Natural killer cell (primary cell): ENCODE results near the gene BCL2L12. TPM values are rescaled to one million over a fixed set of nuclear protein-coding genes. Genes with fewer than 3 reads are reported as not detected.

Source experiments
- ATAC-seq, 3 donors: fragments of 150-1000 bp in 2 of 3; fragments of 200-7000 bp in 1 of 3; cut with Tn5 transposase; 1 replicate in 1 of 3; 2 replicates in 2 of 3; pipeline ENCODE4 v1.10.0; 2021; ENCODE audit warnings: mild to moderate bottlenecking in 2 of 3, moderate library complexity in 2 of 3
- DNase-seq, 2 donors: peaks; one replicate each; pipeline versions ENCODE4 v3.0.0 to v3.0.0-alpha.2; 2013 to 2021; ENCODE audit warnings: mixed read lengths in 1 of 2
- H3K27ac ChIP-seq: one replicate; pipeline ENCODE4 v1.5.1; 2013; ENCODE audit warnings: mild to moderate bottlenecking, low read length
- H3K27me3 ChIP-seq: one replicate; pipeline ENCODE4 v1.6.1; 2013; ENCODE audit warnings: low read length; ENCODE audit not compliant: control insufficient read depth, insufficient read depth
- H3K36me3 ChIP-seq: one replicate; pipeline ENCODE4 v1.6.1; 2013; ENCODE audit warnings: low read length; ENCODE audit not compliant: control insufficient read depth, insufficient read depth
- H3K4me1 ChIP-seq: one replicate; pipeline ENCODE4 v1.6.1; 2013; ENCODE audit warnings: low read length; ENCODE audit not compliant: control insufficient read depth, insufficient read depth
- H3K4me3 ChIP-seq: one replicate; pipeline ENCODE4 v1.5.1; 2013; ENCODE audit warnings: low read length
- H3K9me3 ChIP-seq: one replicate; pipeline ENCODE4 v1.6.1; 2013; ENCODE audit warnings: low read length; ENCODE audit not compliant: control insufficient read depth, insufficient read depth
- H3K27ac Mint-ChIP-seq, 2 donors: one replicate each; pipeline ENCODE4 v1.8.0; 2022; ENCODE audit warnings: mild to moderate bottlenecking in 2 of 2, mixed read lengths in 2 of 2, moderate library complexity in 1 of 2
- H3K27me3 Mint-ChIP-seq, 2 donors: one replicate each; pipeline ENCODE4 v1.8.0; 2022; ENCODE audit warnings: low read depth in 2 of 2, mixed read lengths in 2 of 2
- H3K36me3 Mint-ChIP-seq: one replicate; pipeline ENCODE4 v1.8.0; 2022; ENCODE audit warnings: mixed read lengths
- H3K4me1 Mint-ChIP-seq, 2 donors: one replicate each; pipeline ENCODE4 v1.8.0; 2022; ENCODE audit warnings: mixed read lengths in 2 of 2
- H3K4me3 Mint-ChIP-seq: one replicate; pipeline ENCODE4 v1.8.0; 2022; ENCODE audit warnings: mild to moderate bottlenecking, moderate library complexity, mixed read lengths
- H3K9me3 Mint-ChIP-seq, 2 donors: one replicate each; pipeline ENCODE4 v1.8.0; 2022; ENCODE audit warnings: mixed read lengths in 2 of 2
- CTCF ChIP-seq: fragments of 200-600 bp; IDR thresholded peaks from one replicate; pipeline ENCODE4 v1.8.0; 2022; ENCODE audit warnings: antibody characterized with exemption
- WGBS: methylation state at CpG from one replicate; pipeline ENCODE4 v1.1.7; 2013; ENCODE audit warnings: missing lambda C conversion rate; ENCODE audit not compliant: insufficient coverage; 5-methylcytosine and 5-hydroxymethylcytosine counted together
- intact Hi-C: fragments of 100-400 bp; cut with micrococcal nuclease; formaldehyde crosslinking; loops from one replicate; pipeline ENCODE4 v1.14.2; 2022
- total RNA-seq, 4 donors: library from RNA; stranded (reverse); fragments of 120-200 nt in 1 of 4; gene quantifications; one replicate each; pipeline versions ENCODE4 v1.2.3 to v1.2.4, GENCODE V29; 2013 to 2022

Gene BCL2L12
- total RNA-seq, 3 donors from 2014 or later (not counting 1 experiment from before 2014, with no cell fraction given): 15.6 to 34.6 (median 22.3) TPM

GRCh38 chr19:49672131-49672919 lies 6.6 kb downstream of the BCL2L12 start:
- Mint-ChIP-seq H3K27me3 (no peaks in the 10 kb centered on the region), H3K27ac (peak overlapping the region in 1 of 2 donors; percentile 79), H3K4me1 (peaks cover 20 to 29% of the 10 kb centered on the region in 2 donors), H3K9me3 (no peaks in the 10 kb centered on the region), H3K4me3 (peak overlapping the region; percentile 30), H3K36me3 (no peaks in the 10 kb centered on the region)
- H3K4me1 ChIP-seq: peaks cover 18% of the 10 kb centered on the region
- H3K9me3 ChIP-seq: no peaks in the 10 kb centered on the region
- H3K27me3 ChIP-seq: no peaks in the 10 kb centered on the region
- H3K36me3 ChIP-seq: no peaks in the 10 kb centered on the region
- DNase-seq (peak; percentile 70 to 86), ATAC-seq (no peak)
- H3K4me3 ChIP-seq: no peak overlapping the region
- H3K27ac ChIP-seq: no peak overlapping the region
- 39% methylated on average over 28 of the region's 28 CpGs for WGBS
- intact Hi-C loops: no loop called here
- peak; percentile 87 for TF ChIP-seq CTCF

DNA sequence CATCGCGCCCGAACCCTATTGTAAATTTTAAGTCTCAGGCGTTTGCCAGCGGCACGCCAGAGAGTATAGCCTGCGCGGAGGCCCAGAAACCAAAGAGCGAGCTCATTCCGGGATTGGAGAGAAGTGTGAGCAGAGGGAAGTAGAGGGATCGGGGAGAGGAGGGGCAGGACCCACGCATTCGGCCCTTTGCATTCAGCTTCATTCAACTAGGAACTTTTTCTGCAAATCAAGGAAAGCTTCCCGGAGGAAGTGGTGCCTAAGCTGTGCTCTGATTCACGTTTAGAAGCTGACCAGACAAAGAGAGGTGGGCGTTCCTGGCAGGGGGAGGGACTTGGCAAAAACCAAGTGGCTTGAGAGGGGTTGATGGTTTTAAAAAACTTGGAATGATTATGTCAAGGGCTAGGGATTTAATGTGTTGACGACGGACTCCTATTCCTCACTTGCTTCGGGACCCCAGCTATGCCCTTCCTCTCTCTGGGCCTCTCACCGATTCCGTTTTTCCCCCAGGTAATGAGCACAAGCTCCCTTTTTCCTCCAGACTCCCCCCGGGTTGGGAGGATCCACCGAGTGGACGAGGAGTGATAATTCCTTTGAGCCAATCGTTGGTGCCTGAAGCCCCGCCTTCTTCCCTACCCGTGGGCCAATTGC lies 10.5 kb downstream of the BCL2L12 start:
- Histone ChIP-seq H3K36me3 (peaks cover 5% of the 10 kb centered on the region), H3K27ac (peak overlapping the region; percentile 93), H3K4me1 (peaks cover 46% of the 10 kb centered on the region), H3K27me3 (no peaks in the 10 kb centered on the region), H3K4me3 (peak overlapping the region; percentile 44), H3K9me3 (no peaks in the 10 kb centered on the region)
- no peak for DNase-seq
- no peak for TF ChIP-seq CTCF
- H3K9me3 Mint-ChIP-seq: no peaks in the 10 kb centered on the region
- peaks cover 30 to 56% of the 10 kb centered on the region in 2 donors for H3K4me1 Mint-ChIP-seq
- no peaks in the 10 kb centered on the region for H3K36me3 Mint-ChIP-seq
- 3% methylated on average over 27 of the region's 27 CpGs for WGBS
- intact Hi-C loops: loop anchor here (1.0 to 5.0 kb wide), 2 partner anchors 11 to 191 kb away; partner anchors contain the start of genes BCL2L12, IRF3 and PNKP
- H3K27me3 Mint-ChIP-seq: no peaks in the 10 kb centered on the region
- peak; percentile 19 to 41 (median 27) for ATAC-seq
- H3K4me3 Mint-ChIP-seq: peak overlapping the region; percentile 99
- peak overlapping the region; percentile 98 to 99 for H3K27ac Mint-ChIP-seq

DNA sequence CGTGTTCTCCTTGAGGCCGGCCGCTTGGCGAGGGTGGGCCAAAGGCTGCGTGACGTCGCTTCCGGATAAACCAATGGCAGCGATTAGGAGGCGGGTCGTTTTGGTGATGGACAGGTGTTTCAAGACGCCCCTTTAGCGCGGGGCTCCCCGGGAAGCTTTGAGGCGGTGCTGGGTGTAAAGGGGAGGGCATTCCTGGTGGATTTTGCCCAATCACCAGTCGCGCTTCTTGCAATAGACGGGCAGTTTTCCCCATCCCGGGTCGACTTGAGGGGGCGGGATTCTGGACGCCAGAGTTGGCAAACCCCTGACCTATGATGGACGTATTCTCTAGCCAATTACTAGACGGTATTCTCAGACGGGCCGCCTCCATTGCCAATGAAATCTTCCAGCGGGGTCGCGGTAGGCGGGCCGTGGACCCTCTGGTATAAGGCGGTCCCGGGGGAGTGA lies 11.1 kb downstream of the BCL2L12 start:
- ATAC-seq (peak; percentile 72 to 88 (median 76)), DNase-seq (peak; percentile 97 to 100)
- H3K27me3 Mint-ChIP-seq: no peaks in the 10 kb centered on the region
- peak overlapping the region; percentile 98 to 99 for H3K27ac Mint-ChIP-seq
- under 1% methylated on average over 34 of the region's 34 CpGs for WGBS
- H3K36me3 Mint-ChIP-seq: no peaks in the 10 kb centered on the region
- peaks cover 7% of the 10 kb centered on the region for H3K36me3 ChIP-seq
- no peak for TF ChIP-seq CTCF
- H3K27ac ChIP-seq: peak overlapping the region; percentile 93
- H3K4me1 Mint-ChIP-seq: peaks cover 30 to 55% of the 10 kb centered on the region in 2 donors
- no peaks in the 10 kb centered on the region for H3K27me3 ChIP-seq
- peak overlapping the region; percentile 99 for H3K4me3 Mint-ChIP-seq
- H3K4me1 ChIP-seq: peaks cover 46% of the 10 kb centered on the region
- intact Hi-C loops: loop anchor here (1.0 to 5.0 kb wide), 4 partner anchors 12 to 190 kb away; partner anchors contain the start of genes BCL2L12, IRF3, PNKP and RPS11
- no peaks in the 10 kb centered on the region for H3K9me3 ChIP-seq
- H3K4me3 ChIP-seq: peak overlapping the region; percentile 87
- no peaks in the 10 kb centered on the region for H3K9me3 Mint-ChIP-seq
